Effector memory CD4-positive, alpha-beta T cell (primary cell): ENCODE results near the gene RPL6.

Source experiments
- DNase-seq, 3 donors: peaks; one replicate each; pipeline ENCODE4 v3.0.0-alpha.2; 2020
- H3K27ac ChIP-seq: 2 replicates; pipeline ENCODE4 v1.7.0; 2013; ENCODE audit warnings: mild to moderate bottlenecking, low read length, moderate library complexity; ENCODE audit not compliant: insufficient read depth, poor library complexity, severe bottlenecking
- H3K27me3 ChIP-seq: replicated peaks from 2 replicates; pipeline ENCODE4 v1.7.0; 2013; ENCODE audit warnings: mild to moderate bottlenecking, low read length; ENCODE audit not compliant: insufficient read depth, control insufficient read depth, poor library complexity, severe bottlenecking
- H3K36me3 ChIP-seq: 2 replicates; pipeline ENCODE4 v1.7.0; 2013; ENCODE audit warnings: mild to moderate bottlenecking, low read length, moderate library complexity; ENCODE audit not compliant: control insufficient read depth, insufficient read depth
- H3K4me1 ChIP-seq: 2 replicates; pipeline ENCODE4 v1.7.0; 2013; ENCODE audit warnings: low read length, mild to moderate bottlenecking; ENCODE audit not compliant: control insufficient read depth, insufficient read depth, poor library complexity, severe bottlenecking
- H3K4me3 ChIP-seq: 2 replicates; pipeline ENCODE4 v1.7.0; 2013; ENCODE audit warnings: low read length, low read depth, mild to moderate bottlenecking; ENCODE audit not compliant: insufficient read depth, poor library complexity, severe bottlenecking
- H3K9me3 ChIP-seq: 2 replicates; pipeline ENCODE4 v1.7.0; 2013; ENCODE audit warnings: mild to moderate bottlenecking, low read length, moderate library complexity; ENCODE audit not compliant: control insufficient read depth

RPL6 gene

DNA sequence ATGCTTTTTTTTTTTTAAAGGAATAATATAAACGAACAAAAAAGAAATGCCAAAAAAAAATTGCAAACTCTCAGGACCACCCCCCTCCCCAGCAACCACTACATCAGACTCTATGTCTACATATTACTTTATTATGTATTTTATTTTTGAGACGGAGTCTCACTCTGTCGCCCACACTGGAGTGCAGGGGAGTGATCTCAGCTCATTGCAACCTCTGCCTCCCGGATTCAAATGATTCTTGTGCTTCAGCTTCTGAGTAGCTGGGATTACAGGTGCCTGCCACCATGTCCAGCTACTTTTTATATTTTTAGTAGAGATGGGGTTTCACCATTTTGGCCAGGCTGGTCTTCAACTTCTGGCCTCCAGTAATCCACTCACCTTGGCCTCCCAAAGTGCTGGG lies 50.1 kb downstream of the RPL6 start:
- Histone ChIP-seq H3K27me3 (no peaks in the 10 kb centered on the region), H3K36me3 (no peaks in the 10 kb centered on the region), H3K4me1 (no peaks in the 10 kb centered on the region), H3K27ac (no peak overlapping the region), H3K9me3 (no peaks in the 10 kb centered on the region), H3K4me3 (no peak overlapping the region)
- DNase-seq = no peak

DNA sequence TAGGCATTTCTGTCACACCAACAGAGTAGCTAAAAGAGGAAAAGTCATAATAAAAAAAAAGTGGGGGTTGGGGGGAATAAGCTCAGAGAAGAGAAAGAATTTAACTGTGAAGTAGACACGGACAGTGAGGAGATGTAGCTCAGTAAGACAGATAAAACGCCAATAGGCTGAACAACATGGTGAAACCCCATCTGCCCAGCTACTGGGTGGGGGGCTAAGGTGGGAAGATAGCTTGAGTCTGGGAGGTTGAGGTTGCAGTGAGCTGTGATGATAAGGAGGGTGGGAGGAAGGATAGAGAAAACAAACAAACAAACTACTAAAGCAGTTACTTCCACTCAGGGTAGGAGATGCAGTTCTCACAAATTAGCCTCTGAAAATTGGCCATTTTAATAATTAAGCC lies 52.2 kb downstream of the RPL6 start:
- H3K4me1 ChIP-seq = no peaks in the 10 kb centered on the region
- H3K36me3 ChIP-seq = no peaks in the 10 kb centered on the region
- no peak overlapping the region for H3K27ac ChIP-seq
- no peaks in the 10 kb centered on the region for H3K27me3 ChIP-seq
- H3K4me3 ChIP-seq = no peak overlapping the region
- no peak for DNase-seq
- no peaks in the 10 kb centered on the region for H3K9me3 ChIP-seq
